ENCODE results near the gene NOX3. TPM values are rescaled to one million over a fixed set of nuclear protein-coding genes. Genes with fewer than 3 reads are reported as not detected.

Gene NOX3
- total RNA-seq, 1 donor from 2014 or later: not detected

GRCh38 chr6:155411154-155412052, 44.2 kb downstream of the NOX3 start:
- intact Hi-C loops (cut with DNase I): no loop called here

GRCh38 chr6:155409391-155409790, 46.2 kb downstream of the NOX3 start:
- DNase-seq (ENCODE audit: missing footprints) (no peak), ATAC-seq (no peak)
- intact Hi-C loops (cut with DNase I): no loop called here

More at GRCh38 chr6:155411154-155412052, 44.2 kb downstream of the NOX3 start:
- DNase-seq (ENCODE audit: missing footprints): no peak
- ATAC-seq: no peak

- ATAC-seq (no peak), DNase-seq (ENCODE audit: missing footprints) (no peak)
- intact Hi-C loops (cut with DNase I): no loop called here
Observed at GRCh38 chr6:155408981-155409380, 46.7 kb downstream of the NOX3 start.

- no peak for ATAC-seq
- intact Hi-C loops (cut with DNase I): no loop called here
Observed at GRCh38 chr6:155408231-155408630, 47.4 kb downstream of the NOX3 start.

GRCh38 chr6:155406801-155407200, 48.8 kb downstream of the NOX3 start:
- DNase-seq (ENCODE audit: missing footprints) (no peak), ATAC-seq (no peak)
- intact Hi-C loops (cut with DNase I): no loop called here

More at GRCh38 chr6:155408231-155408630, 47.4 kb downstream of the NOX3 start:
- no peak for DNase-seq (ENCODE audit: missing footprints)

GRCh38 chr6:155404937-155405336, 50.7 kb downstream of the NOX3 start:
- DNase-seq (ENCODE audit: missing footprints): no peak
- intact Hi-C loops (cut with DNase I): no loop called here
- ATAC-seq: no peak

- DNase-seq (ENCODE audit: missing footprints): no peak
- ATAC-seq: no peak
- intact Hi-C loops (cut with DNase I): no loop called here
Observed at GRCh38 chr6:155402656-155403304, 52.9 kb downstream of the NOX3 start.

GRCh38 chr6:155400654-155400965, 55.0 kb downstream of the NOX3 start:
- intact Hi-C loops (cut with DNase I): no loop called here
- no peak for ATAC-seq
- DNase-seq (ENCODE audit: missing footprints): no peak

GRCh38 chr6:155399745-155400653, 55.6 kb downstream of the NOX3 start:
- ATAC-seq: no peak
- intact Hi-C loops (cut with DNase I): no loop called here
- DNase-seq (ENCODE audit: missing footprints): no peak

GRCh38 chr6:155399062-155399744, 56.4 kb downstream of the NOX3 start:
- no peak for ATAC-seq
- no peak for DNase-seq (ENCODE audit: missing footprints)
- intact Hi-C loops (cut with DNase I): no loop called here

GRCh38 chr6:155398701-155399061, 57.0 kb downstream of the NOX3 start:
- DNase-seq (ENCODE audit: missing footprints): no peak
- intact Hi-C loops (cut with DNase I): no loop called here
- no peak for ATAC-seq

GRCh38 chr6:155398221-155398620, 57.4 kb downstream of the NOX3 start:
- DNase-seq (ENCODE audit: missing footprints): no peak
- no peak for ATAC-seq
- intact Hi-C loops (cut with DNase I): no loop called here

GRCh38 chr6:155397172-155397705, 58.4 kb downstream of the NOX3 start:
- DNase-seq (ENCODE audit: missing footprints) (no peak), ATAC-seq (no peak)
- intact Hi-C loops (cut with DNase I): no loop called here

GRCh38 chr6:155396605-155397004, 59.0 kb downstream of the NOX3 start:
- ATAC-seq (no peak), DNase-seq (ENCODE audit: missing footprints) (no peak)
- intact Hi-C loops (cut with DNase I): no loop called here

- DNase-seq (ENCODE audit: missing footprints) (no peak), ATAC-seq (no peak)
- intact Hi-C loops (cut with DNase I): no loop called here
Observed at GRCh38 chr6:155395339-155395738, 60.3 kb downstream of the NOX3 start.

- no peak for ATAC-seq
- intact Hi-C loops (cut with DNase I): no loop called here
- DNase-seq (ENCODE audit: missing footprints): no peak
Observed at GRCh38 chr6:155389130-155389529, 66.5 kb downstream of the NOX3 start.

- DNase-seq (ENCODE audit: missing footprints) (no peak), ATAC-seq (no peak)
- intact Hi-C loops (cut with DNase I): no loop called here
Observed at GRCh38 chr6:155388591-155388990, 67.0 kb downstream of the NOX3 start.

- intact Hi-C loops (cut with DNase I): no loop called here
- DNase-seq (ENCODE audit: missing footprints) (no peak), ATAC-seq (no peak)
Observed at GRCh38 chr6:155387481-155387880, 68.2 kb downstream of the NOX3 start.

Data from Right ventricle myocardium inferior (tissue), 1 donor.